Thyroid gland (tissue), 4 donors: ENCODE measurements around the gene KCNG1.

Source experiments
- CTCF ChIP-seq, 6 experiments: fragments of 200-600 bp in 3 of 6; fragments of 450-650 bp in 3 of 6; sonication (generic) in 3 of 6; IDR thresholded peaks; one replicate each; pipeline ENCODE4 v1.5.1; 2016 to 2019; ENCODE audit warnings: antibody characterized with exemption in 6 of 6, mild to moderate bottlenecking in 2 of 6, inconsistent platforms in 1 of 6, moderate library complexity in 1 of 6
- POLR2A ChIP-seq, 2 donors: fragments of 450-650 bp; IDR thresholded peaks; one replicate each; pipeline ENCODE4 v1.6.1; 2017; ENCODE audit warnings: antibody characterized with exemption in 2 of 2, mild to moderate bottlenecking in 2 of 2, moderate library complexity in 1 of 2

- no peak for TF ChIP-seq CTCF (IDR thresholded peaks at IDR 0.05)
- no peak for TF ChIP-seq POLR2A (IDR thresholded peaks at IDR 0.05)
Measured at GRCh38 chr20:50953821-50954220, 69.1 kb downstream of the KCNG1 start.
